Lung (tissue), 12 donors: ENCODE results near the gene BTNL2. TPM values are rescaled to one million over a fixed set of nuclear protein-coding genes. Genes with fewer than 3 reads are reported as not detected.

Source experiments
- ATAC-seq: fragments of 200-7000 bp; cut with Tn5 transposase; one replicate; pipeline ENCODE4 v1.9.1; 2020; ENCODE audit warnings: moderate number of reproducible peaks; ENCODE audit not compliant: insufficient read depth, low FRiP score
- DNase-seq, 3 donors: peaks; one replicate each; pipeline ENCODE4 v3.0.0-alpha.2; 2013 to 2017
- H3K27ac ChIP-seq, 2 donors: one replicate each; pipeline ENCODE4 v1.5.1; 2013; ENCODE audit warnings: mild to moderate bottlenecking in 2 of 2, moderate library complexity in 2 of 2, control low read depth in 1 of 2, inconsistent platforms in 1 of 2, low read depth in 1 of 2, low read length in 1 of 2
- H3K27me3 ChIP-seq, 3 donors: one replicate each; pipeline ENCODE4 v1.5.1; 2013; ENCODE audit warnings: low read length in 2 of 3; ENCODE audit not compliant: control insufficient read depth in 3 of 3, insufficient read depth in 3 of 3
- H3K36me3 ChIP-seq, 4 donors: one replicate each; pipeline ENCODE4 v1.5.1; 2013; ENCODE audit warnings: low read length in 4 of 4, mild to moderate bottlenecking in 1 of 4, moderate library complexity in 1 of 4; ENCODE audit not compliant: control insufficient read depth in 4 of 4, insufficient read depth in 4 of 4
- H3K4me1 ChIP-seq, 5 donors: one replicate each; pipeline ENCODE4 v1.5.1; 2013; ENCODE audit warnings: low read length in 5 of 5, mild to moderate bottlenecking in 2 of 5, moderate library complexity in 1 of 5; ENCODE audit not compliant: control insufficient read depth in 5 of 5, insufficient read depth in 5 of 5
- H3K4me3 ChIP-seq: one replicate; pipeline ENCODE4 v1.5.1; 2013; ENCODE audit warnings: mild to moderate bottlenecking, control low read depth, moderate library complexity
- H3K9ac ChIP-seq, 2 donors: one replicate each; pipeline ENCODE4 v1.5.1; 2013; ENCODE audit warnings: low read length in 2 of 2, control low read depth in 1 of 2; ENCODE audit not compliant: insufficient read depth in 1 of 2
- H3K9me3 ChIP-seq, 4 donors: one replicate each; pipeline ENCODE4 v1.5.1; 2013; ENCODE audit warnings: low read length in 3 of 4, mild to moderate bottlenecking in 1 of 4, moderate library complexity in 1 of 4; ENCODE audit not compliant: control insufficient read depth in 4 of 4, insufficient read depth in 3 of 4
- WGBS, 2 donors: extraction: QIAGEN DNeasy Blood & Tissue Kit; methylation state at CpG; one replicate each; pipeline ENCODE4 v1.1.7; 2013; 5-methylcytosine and 5-hydroxymethylcytosine counted together
- polyA plus RNA-seq, 2 donors: library from polyadenylated mRNA; stranded (reverse); fragments of 200-250 nt; gene quantifications; one replicate each; pipeline ENCODE4 v1.2.1, GENCODE V29; 2013
- total RNA-seq, 2 donors: library from RNA; depleted of rRNA in 1 of 2; stranded (reverse); fragments of >200 nt in 1 of 2; gene quantifications; one replicate each; pipeline ENCODE4 v1.2.1, GENCODE V29; 2014 to 2021
- TF ChIP-seq, protein P1 (sequence below): IDR thresholded peaks from 2 replicates; pipeline ENCODE4 v1.5.1; 2012; ENCODE audit warnings: mild to moderate bottlenecking; ENCODE audit errors: control extremely low read depth, extremely low read depth
- donor health status: control.
- donor health status: control.
- donor health status: Bipolar disorder and iron deficiency.
- donor health status: healthy.
- donor health status: DM: yes; HTN: yes; CAD: no.

The BTNL2 gene
- total and polyA plus RNA-seq, 4 donors: not detected

DNA sequence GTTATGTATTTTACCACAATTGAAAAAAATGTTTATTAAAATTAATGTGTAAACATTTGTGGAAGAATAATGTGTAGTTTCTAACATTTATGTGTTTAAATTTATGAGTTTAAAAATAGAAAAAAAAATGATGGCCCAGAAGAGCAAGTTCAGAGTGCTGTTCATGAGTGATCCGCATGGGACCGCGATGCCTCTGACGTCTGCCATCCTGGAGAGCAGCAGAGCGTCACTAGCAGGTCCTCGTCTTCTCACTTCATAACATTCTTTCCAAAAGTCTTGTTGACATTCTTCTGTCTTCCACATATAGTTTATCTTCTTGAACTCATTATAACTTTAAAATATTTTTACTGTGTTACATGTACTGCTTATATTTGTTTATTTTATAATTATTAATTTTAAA, 15.5 kb downstream of the BTNL2 start:
- Histone ChIP-seq H3K36me3 (peaks cover 0 to 2% (median 0%) of the 10 kb centered on the region in 4 donors), H3K9ac (no peak overlapping the region), H3K4me1 (peaks cover 0 to 4% (median 0%) of the 10 kb centered on the region in 5 donors), H3K27me3 (no peaks in the 10 kb centered on the region), H3K27ac (no peak overlapping the region), H3K9me3 (no peaks in the 10 kb centered on the region), H3K4me3 (no peak overlapping the region)
- ATAC-seq: no peak
- DNase-seq: peak; percentile 54 to 62 (median 55)
- 76 to 87% methylated on average over 6 of the region's 6 CpGs for WGBS, 2 donors
- TF ChIP-seq, protein P1, sequence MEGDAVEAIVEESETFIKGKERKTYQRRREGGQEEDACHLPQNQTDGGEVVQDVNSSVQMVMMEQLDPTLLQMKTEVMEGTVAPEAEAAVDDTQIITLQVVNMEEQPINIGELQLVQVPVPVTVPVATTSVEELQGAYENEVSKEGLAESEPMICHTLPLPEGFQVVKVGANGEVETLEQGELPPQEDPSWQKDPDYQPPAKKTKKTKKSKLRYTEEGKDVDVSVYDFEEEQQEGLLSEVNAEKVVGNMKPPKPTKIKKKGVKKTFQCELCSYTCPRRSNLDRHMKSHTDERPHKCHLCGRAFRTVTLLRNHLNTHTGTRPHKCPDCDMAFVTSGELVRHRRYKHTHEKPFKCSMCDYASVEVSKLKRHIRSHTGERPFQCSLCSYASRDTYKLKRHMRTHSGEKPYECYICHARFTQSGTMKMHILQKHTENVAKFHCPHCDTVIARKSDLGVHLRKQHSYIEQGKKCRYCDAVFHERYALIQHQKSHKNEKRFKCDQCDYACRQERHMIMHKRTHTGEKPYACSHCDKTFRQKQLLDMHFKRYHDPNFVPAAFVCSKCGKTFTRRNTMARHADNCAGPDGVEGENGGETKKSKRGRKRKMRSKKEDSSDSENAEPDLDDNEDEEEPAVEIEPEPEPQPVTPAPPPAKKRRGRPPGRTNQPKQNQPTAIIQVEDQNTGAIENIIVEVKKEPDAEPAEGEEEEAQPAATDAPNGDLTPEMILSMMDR: no peak

DNA sequence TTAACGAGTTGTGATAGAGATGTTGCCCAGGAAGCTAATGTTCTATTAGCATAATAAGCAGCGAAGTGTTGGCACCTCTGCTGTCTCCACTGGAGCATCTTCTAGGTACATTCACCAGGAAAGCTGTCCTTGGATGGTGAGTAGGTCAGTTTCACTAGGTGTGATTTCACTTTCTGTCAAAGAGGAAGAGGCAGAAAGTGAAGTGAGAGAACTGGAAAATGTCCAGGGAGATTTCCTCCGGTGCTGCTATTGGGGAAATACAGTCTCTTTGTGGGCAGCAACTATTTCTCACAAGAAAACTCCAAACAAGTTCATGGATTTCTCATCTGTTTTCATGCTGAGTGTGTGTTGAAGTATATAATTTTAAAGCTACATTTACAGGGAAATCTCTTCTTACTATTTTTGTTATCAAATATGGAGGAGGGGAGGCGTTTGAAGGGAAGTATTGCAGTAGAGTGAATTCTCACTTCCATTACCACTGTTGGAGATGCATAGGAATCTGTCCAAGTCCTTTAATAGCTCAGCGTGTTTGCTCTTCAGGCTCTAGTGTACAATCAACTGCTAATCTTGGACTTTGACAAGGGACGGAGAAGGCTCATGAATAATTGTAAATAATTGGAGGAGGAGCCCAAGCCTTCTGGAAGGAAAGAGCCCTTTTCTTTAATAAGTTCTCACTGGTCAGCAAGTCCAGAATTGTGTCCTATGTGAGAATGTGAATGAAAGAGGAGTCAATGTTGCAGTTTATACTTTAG, 19.2 kb downstream of the BTNL2 start:
- Histone ChIP-seq H3K27ac (no peak overlapping the region), H3K36me3 (no peaks in the 10 kb centered on the region), H3K4me3 (no peak overlapping the region), H3K9me3 (no peaks in the 10 kb centered on the region), H3K27me3 (no peaks in the 10 kb centered on the region), H3K9ac (no peak overlapping the region), H3K4me1 (peaks cover 0 to 4% (median 0%) of the 10 kb centered on the region in 5 donors)
- TF ChIP-seq, protein P1: no peak
- DNase-seq (peak in 2 of 3 donors; percentile 24 to 39), ATAC-seq (no peak)
- WGBS, 2 donors: 40 to 52% methylated on average over 6 of the region's 6 CpGs

DNA sequence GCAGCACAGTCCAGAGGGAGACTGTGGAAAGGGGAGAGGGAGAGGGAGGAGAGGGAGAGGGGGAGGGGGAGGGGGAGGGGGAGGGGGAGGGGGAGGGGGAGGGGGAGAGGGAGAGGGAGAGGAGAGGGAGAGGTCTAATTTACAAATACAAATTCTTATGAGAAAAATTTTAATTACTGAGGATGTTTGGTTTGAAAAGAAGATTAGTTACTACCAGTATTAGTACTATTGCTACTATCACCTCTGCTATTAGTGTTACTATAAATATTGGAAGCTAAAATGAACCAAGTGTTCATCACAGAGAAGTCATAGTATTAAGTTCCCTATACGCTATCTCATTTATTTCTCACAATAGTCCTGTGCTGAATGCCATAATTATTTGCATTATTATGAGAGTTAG, 20.9 kb downstream of the BTNL2 start:
- 86 to 97% methylated on average over 1 of the region's 1 CpG for WGBS, 2 donors
- Histone ChIP-seq H3K9ac (no peak overlapping the region), H3K4me1 (peaks cover 0 to 4% (median 0%) of the 10 kb centered on the region in 5 donors), H3K4me3 (no peak overlapping the region), H3K36me3 (no peaks in the 10 kb centered on the region), H3K27me3 (no peaks in the 10 kb centered on the region), H3K9me3 (no peaks in the 10 kb centered on the region), H3K27ac (no peak overlapping the region)
- no peak for ATAC-seq
- DNase-seq: no peak
- TF ChIP-seq, protein P1: no peak
